Common myeloid progenitor, CD34-positive (primary cell): ENCODE data around the gene KDM2A.
A peak's percentile ranks its signal among the peaks of the same experiment; 100 is the strongest.

Experiments
- CTCF ChIA-PET: fragments of 350-600 bp; sonication (Branson Sonifier 250); formaldehyde crosslinking; loops from one replicate; lab custom pipeline; 2021; ENCODE audit warnings: antibody characterized with exemption; lab: Charles Lee
- POLR2A ChIA-PET: fragments of 350-600 bp; sonication (Branson Sonifier 250); formaldehyde crosslinking; loops from one replicate; lab custom pipeline; 2021; ENCODE audit warnings: antibody characterized with exemption; lab: Charles Lee
- DNase-seq, 3 donors: peaks; one replicate each; pipeline versions ENCODE4 v3.0.0 to v3.0.0-alpha.2; 2013
- H3K27ac ChIP-seq, 2 experiments: 1 replicate in 1 of 2; 2 replicates in 1 of 2; pipeline ENCODE4 v1.7.0; 2013; ENCODE audit warnings: inconsistent platforms in 2 of 2, low read length in 2 of 2, mild to moderate bottlenecking in 2 of 2, low read depth in 1 of 2, moderate library complexity in 1 of 2; ENCODE audit not compliant: severe bottlenecking in 2 of 2, insufficient read depth in 1 of 2, poor library complexity in 1 of 2
- H3K27me3 ChIP-seq, 5 experiments: replicated peaks in 2 of 5; 1 replicate in 3 of 5; 2 replicates in 2 of 5; pipeline versions ENCODE4 v1.6.1 to v1.7.0; 2013; ENCODE audit warnings: low read length in 4 of 5, mild to moderate bottlenecking in 2 of 5, moderate library complexity in 2 of 5, inconsistent platforms in 1 of 5; ENCODE audit not compliant: insufficient read depth in 5 of 5, control insufficient read depth in 4 of 5
- H3K36me3 ChIP-seq, 4 experiments: 1 replicate in 2 of 4; 2 replicates in 2 of 4; pipeline versions ENCODE4 v1.6.1 to v1.7.0; 2013; ENCODE audit warnings: low read length in 3 of 4, control low read depth in 1 of 4, mild to moderate bottlenecking in 1 of 4; ENCODE audit not compliant: control insufficient read depth in 4 of 4, insufficient read depth in 4 of 4
- H3K4me1 ChIP-seq, 4 experiments: 1 replicate in 3 of 4; 2 replicates in 1 of 4; pipeline versions ENCODE4 v1.6.1 to v1.7.1; 2013; ENCODE audit warnings: low read length in 3 of 4, mild to moderate bottlenecking in 3 of 4, control low read depth in 1 of 4, inconsistent platforms in 1 of 4, moderate library complexity in 1 of 4; ENCODE audit not compliant: control insufficient read depth in 4 of 4, insufficient read depth in 4 of 4; ENCODE audit errors: control extremely low read depth in 1 of 4
- H3K4me3 ChIP-seq, 7 experiments: 1 replicate in 4 of 7; 2 replicates in 3 of 7; pipeline versions ENCODE4 v1.5.1 to v1.7.0; 2013; ENCODE audit warnings: mild to moderate bottlenecking in 7 of 7, low read length in 6 of 7, moderate library complexity in 6 of 7, inconsistent platforms in 2 of 7, low read depth in 2 of 7, control low read depth in 1 of 7; ENCODE audit not compliant: insufficient read depth in 4 of 7, control insufficient read depth in 1 of 7; ENCODE audit errors: extremely low read depth in 1 of 7
- H3K9me3 ChIP-seq, 5 experiments: 1 replicate in 4 of 5; 2 replicates in 1 of 5; pipeline versions ENCODE4 v1.6.1 to v1.7.1; 2013; ENCODE audit warnings: low read length in 4 of 5, mild to moderate bottlenecking in 2 of 5, inconsistent platforms in 1 of 5, low read depth in 1 of 5, moderate library complexity in 1 of 5; ENCODE audit not compliant: control insufficient read depth in 4 of 5, insufficient read depth in 2 of 5; ENCODE audit errors: control extremely low read depth in 1 of 5
- WGBS: methylation state at CpG from one replicate; pipeline ENCODE4 v1.1.5; 2013; ENCODE audit not compliant: insufficient coverage; 5-methylcytosine and 5-hydroxymethylcytosine counted together

KDM2A gene

GRCh38 chr11:67274768-67275605 is 155.9 kb downstream of the KDM2A start:
- DNase-seq = no peak
- H3K4me1 ChIP-seq = peaks cover 6 to 100% (median 98%) of the 10 kb centered on the region in 4 experiments
- H3K27me3 ChIP-seq = no peaks in the 10 kb centered on the region
- peaks cover 3 to 86% (median 30%) of the 10 kb centered on the region in 4 experiments for H3K36me3 ChIP-seq
- H3K27ac ChIP-seq = peak overlapping the region; percentile 79 to 97
- ChIA-PET CTCF (interaction anchor here (0.7 to 8.9 kb wide), 5 partner anchors 12 to 41 kb away, joined by 4 to 70 read pairs (median 43); partner anchors contain the start of gene ANKRD13D), POLR2A (interaction anchor here (5.9 kb wide), 1 partner anchor 14 kb away, joined by 211 read pairs; the partner anchor contains the start of gene ANKRD13D)
- WGBS = 36% methylated on average over 33 of the region's 35 CpGs
- H3K9me3 ChIP-seq = no peaks in the 10 kb centered on the region
- H3K4me3 ChIP-seq = peak overlapping the region in 5 of 7 experiments; percentile 15 to 61 (median 43)

GRCh38 chr11:67275606-67276409 is 156.7 kb downstream of the KDM2A start:
- peak overlapping the region; percentile 79 to 97 for H3K27ac ChIP-seq
- POLR2A ChIA-PET = interaction anchor here (0.9 to 5.9 kb wide), 2 partner anchors 13 to 42 kb away, joined by 3 to 211 read pairs; partner anchors contain the start of gene ANKRD13D
- peaks cover 6 to 100% (median 98%) of the 10 kb centered on the region in 4 experiments for H3K4me1 ChIP-seq
- DNase-seq = peak in 1 of 3 donors; percentile 43
- H3K27me3 ChIP-seq = no peaks in the 10 kb centered on the region
- H3K4me3 ChIP-seq = peak overlapping the region in 4 of 7 experiments; percentile 37 to 61 (median 48)
- H3K9me3 ChIP-seq = no peaks in the 10 kb centered on the region
- CTCF ChIA-PET = interaction anchor here (0.7 to 8.9 kb wide), 6 partner anchors 9 to 106 kb away, joined by 3 to 70 read pairs (median 24); partner anchors contain the start of gene ANKRD13D
- peaks cover 6 to 86% (median 39%) of the 10 kb centered on the region in 4 experiments for H3K36me3 ChIP-seq
- WGBS = 76% methylated on average over 14 of the region's 17 CpGs

GRCh38 chr11:67276781-67277230 is 157.7 kb downstream of the KDM2A start:
- H3K36me3 ChIP-seq = peaks cover 6 to 86% (median 48%) of the 10 kb centered on the region in 4 experiments
- peak overlapping the region; percentile 79 to 97 for H3K27ac ChIP-seq
- ChIA-PET CTCF (interaction anchor here (1.1 to 8.9 kb wide), 12 partner anchors 7 to 105 kb away, joined by 3 to 70 read pairs (median 6); partner anchors contain the start of genes ANKRD13D and POLD4), POLR2A (interaction anchor here (0.8 to 5.9 kb wide), 9 partner anchors 9 to 1855 kb away, joined by 3 to 211 read pairs (median 10); partner anchors contain the start of genes ANKRD13D, GRK2, KDM2A and SSH3)
- H3K27me3 ChIP-seq = no peaks in the 10 kb centered on the region
- DNase-seq = peak; percentile 91 to 97 (median 96)
- peaks cover 6 to 99% (median 98%) of the 10 kb centered on the region in 4 experiments for H3K4me1 ChIP-seq
- H3K4me3 ChIP-seq = peak overlapping the region in 3 of 7 experiments; percentile 11 to 46 (median 36)
- no peaks in the 10 kb centered on the region for H3K9me3 ChIP-seq
- WGBS = under 1% methylated on average over 15 of the region's 16 CpGs

GRCh38 chr11:67277231-67277961 is 158.3 kb downstream of the KDM2A start:
- peaks cover 6 to 99% (median 98%) of the 10 kb centered on the region in 4 experiments for H3K4me1 ChIP-seq
- under 1% methylated on average over 22 of the region's 24 CpGs for WGBS

GRCh38 chr11:67278135-67278938 is 159.3 kb downstream of the KDM2A start:
- whole genome bisulfite sequencing = 56% methylated on average over 13 of the region's 14 CpGs

More at GRCh38 chr11:67277231-67277961, 158.3 kb downstream of the KDM2A start:
- Histone ChIP-seq H3K27ac (peak overlapping the region; percentile 96 to 97), H3K27me3 (no peaks in the 10 kb centered on the region), H3K36me3 (peaks cover 9 to 86% (median 49%) of the 10 kb centered on the region in 4 experiments), H3K9me3 (no peaks in the 10 kb centered on the region), H3K4me3 (peak overlapping the region in 6 of 7 experiments; percentile 26 to 69 (median 54))
- DNase-seq = peak; percentile 98 to 100 (median 99)
- CTCF ChIA-PET = interaction anchor here (0.8 to 8.9 kb wide), 15 partner anchors 8 to 105 kb away, joined by 3 to 70 read pairs (median 5); partner anchors contain the start of genes ANKRD13D, GRK2 and POLD4
- POLR2A ChIA-PET = interaction anchor here (0.7 to 5.9 kb wide), 11 partner anchors 9 to 1856 kb away, joined by 3 to 211 read pairs (median 5); partner anchors contain the start of genes ANKRD13D, GRK2, KDM2A and SSH3

More at GRCh38 chr11:67278135-67278938, 159.3 kb downstream of the KDM2A start:
- ChIA-PET POLR2A (interaction anchor here (0.7 to 5.9 kb wide), 9 partner anchors 10 to 39 kb away, joined by 3 to 211 read pairs (median 10); partner anchors contain the start of genes ANKRD13D, GRK2 and SSH3), CTCF (interaction anchor here (0.8 to 8.9 kb wide), 11 partner anchors 9 to 104 kb away, joined by 3 to 70 read pairs (median 6); partner anchors contain the start of genes ANKRD13D and GRK2)
- Histone ChIP-seq H3K9me3 (no peaks in the 10 kb centered on the region), H3K4me3 (peak overlapping the region in 6 of 7 experiments; percentile 26 to 69 (median 54)), H3K36me3 (peaks cover 9 to 86% (median 51%) of the 10 kb centered on the region in 4 experiments), H3K27ac (peak overlapping the region; percentile 96 to 97), H3K4me1 (peaks cover 5 to 99% (median 98%) of the 10 kb centered on the region in 4 experiments), H3K27me3 (no peaks in the 10 kb centered on the region)
- no peak for DNase-seq
